Activated naive CD4-positive, alpha-beta T cell treated with anti-CD3 and anti-CD28 coated beads, Interleukin-2, amount 50 U/mL, for 16 hours (primary cell): ENCODE data around the gene APBB3.

Experiments
- DNase-seq: peaks from one replicate; pipeline ENCODE4 v3.0.0-alpha.2; 2020

Gene APBB3

DNA sequence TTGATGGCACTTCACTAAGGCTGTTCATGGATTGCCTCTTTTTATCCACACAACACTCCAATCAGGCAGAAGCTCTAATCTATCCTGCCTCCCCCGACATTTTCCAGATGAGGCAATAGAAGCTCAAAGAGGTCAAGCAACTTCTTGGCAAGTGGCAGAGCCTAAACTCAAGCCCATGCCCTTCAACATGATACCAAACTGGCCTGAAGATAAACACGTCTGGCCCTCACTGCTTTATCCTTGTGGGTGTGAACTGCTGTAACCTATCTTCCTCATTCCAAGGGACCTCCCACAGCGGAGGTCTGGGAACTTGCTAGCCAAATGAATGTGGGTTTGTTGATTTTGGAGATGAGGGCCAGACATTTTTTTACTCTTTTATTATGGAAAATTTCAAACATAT lies 9.8 kb upstream of the APBB3 start:
- DNase-seq = no peak

DNA sequence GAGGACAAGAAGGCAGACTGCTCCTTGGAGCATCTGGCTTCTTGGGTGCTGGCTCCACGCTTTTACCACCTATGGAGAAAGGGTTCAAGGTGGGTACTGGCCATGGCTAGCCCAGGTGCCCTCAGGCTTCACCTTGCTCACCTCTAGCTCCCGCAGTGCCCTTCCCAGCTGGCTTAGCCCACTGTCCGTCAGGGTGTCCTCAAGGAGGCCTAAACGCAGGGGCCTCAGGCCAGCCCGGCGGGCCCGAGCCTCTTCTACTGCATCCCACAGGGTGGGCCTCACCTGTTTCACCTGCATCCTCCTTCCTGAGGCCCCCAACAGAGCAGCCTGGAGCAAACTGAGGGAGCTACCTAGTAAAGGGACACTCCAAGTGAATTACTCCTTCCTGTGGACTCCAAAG lies 9.3 kb upstream of the APBB3 start:
- DNase-seq = no peak

DNA sequence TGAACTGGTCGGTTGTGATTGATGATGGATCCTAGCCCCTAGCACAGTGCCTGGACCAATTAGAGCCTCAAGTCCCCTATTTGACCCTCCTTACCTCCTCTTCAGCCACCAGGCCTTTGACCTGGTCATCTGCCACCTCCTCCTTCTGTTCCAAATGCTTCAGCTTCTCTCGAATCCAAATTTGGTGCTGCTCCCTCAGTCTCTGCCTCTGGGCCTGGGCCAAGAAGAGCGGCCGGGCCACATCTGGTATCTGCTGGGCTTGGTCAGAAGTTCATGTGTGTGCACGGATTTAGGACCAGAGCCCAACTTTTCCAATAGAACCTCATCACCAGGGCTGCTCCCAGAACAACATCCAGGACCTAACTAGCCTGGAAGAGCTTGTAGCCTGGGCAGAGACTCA lies 6.7 kb upstream of the APBB3 start:
- no peak for DNase-seq

DNA sequence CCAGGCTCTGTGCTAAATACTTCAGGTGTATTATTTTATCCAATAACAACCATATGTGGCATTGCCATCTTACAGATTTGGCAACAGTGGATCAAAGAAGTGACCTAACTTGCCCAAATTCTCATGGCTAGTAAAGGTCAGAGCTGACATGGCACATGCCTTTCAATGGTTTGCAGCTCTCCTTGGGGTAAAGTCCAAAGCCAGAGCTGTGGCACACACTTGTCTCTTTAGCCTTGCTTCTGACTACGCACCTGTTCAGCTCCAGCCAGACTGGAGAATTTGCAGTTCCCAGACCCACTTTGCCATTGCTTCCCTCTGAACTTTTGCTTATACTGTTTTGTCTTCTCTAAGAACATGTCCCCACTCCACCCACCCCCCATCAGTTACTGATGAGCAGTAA lies 6.1 kb upstream of the APBB3 start:
- DNase-seq = no peak

DNA sequence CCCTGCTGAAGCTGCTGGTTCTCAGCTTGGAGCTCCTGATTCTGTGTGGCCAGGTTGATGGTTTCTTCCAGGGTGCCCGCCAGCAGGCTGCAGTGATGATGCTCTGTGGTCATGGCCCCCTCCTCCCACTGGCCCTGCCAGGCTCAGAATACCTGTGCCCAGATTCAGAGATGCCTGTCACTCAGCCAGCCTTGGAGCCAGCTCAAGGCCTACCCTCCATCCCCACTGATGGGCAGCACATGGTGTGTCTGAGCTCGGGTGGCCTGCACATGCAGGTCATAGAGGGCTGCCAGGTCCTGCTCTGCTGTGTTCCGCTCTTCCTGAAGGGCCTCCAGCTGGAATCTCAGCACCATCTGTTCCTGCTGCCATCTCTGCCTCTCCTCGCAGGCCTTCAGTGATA lies 5.7 kb upstream of the APBB3 start:
- no peak for DNase-seq

DNA sequence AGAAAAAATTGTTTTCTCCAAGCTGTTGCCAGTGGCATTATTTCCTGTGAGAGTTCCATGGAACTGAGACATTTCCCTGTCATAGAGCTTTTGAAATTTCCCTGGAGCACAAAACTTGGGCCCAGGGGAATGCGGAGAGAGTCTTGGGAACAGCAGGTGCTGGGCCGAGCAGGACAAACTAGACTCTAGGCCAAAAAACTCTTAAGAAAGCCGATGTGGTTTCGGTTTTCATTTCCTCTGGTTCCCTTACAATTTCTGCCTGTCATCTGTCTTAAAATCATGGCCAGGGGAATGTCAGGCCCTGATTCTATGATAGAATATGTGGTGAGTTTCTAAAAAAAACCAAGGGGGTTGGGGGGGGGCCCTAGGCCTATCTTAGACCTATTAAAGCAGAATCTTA lies 4.8 kb upstream of the APBB3 start:
- no peak for DNase-seq

DNA sequence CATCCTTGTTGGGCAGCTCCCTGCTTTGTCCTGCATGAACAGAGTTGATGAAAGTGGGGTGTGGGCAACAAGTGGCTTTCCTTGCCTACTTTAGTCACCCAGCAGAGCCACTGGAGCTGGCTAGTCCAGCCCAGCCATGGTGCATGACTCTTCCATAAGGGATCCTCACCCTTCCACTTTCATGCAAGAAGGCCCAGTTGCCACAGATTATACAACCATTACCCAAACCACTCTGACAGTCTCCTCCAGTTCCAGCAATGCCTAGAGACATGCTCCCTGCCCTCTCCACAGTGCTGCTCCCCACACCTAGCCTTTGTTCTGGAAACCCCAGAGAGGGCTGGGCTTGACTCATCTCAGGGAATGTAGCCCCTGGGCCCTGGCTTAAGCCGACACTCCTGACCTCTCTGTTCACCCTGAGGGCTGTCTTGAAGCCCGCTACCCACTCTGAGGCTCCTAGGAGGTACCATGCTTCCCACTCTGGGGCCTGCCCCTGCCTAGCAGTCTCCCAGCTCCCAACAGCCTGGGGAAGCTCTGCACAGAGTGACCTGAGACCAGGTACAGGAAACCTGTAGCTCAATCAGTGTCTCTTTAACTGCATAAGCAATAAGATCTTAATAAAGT lies 4.2 kb upstream of the APBB3 start:
- DNase-seq = no peak

DNA sequence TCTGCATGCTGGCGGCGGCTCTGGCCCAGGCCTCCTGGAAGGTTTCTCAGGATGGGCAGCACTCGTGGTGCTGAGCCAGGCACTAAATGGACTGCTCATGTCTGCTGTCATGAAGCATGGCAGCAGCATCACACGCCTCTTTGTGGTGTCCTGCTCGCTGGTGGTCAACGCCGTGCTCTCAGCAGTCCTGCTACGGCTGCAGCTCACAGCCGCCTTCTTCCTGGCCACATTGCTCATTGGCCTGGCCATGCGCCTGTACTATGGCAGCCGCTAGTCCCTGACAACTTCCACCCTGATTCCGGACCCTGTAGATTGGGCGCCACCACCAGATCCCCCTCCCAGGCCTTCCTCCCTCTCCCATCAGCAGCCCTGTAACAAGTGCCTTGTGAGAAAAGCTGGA lies 3.5 kb upstream of the APBB3 start:
- DNase-seq = no peak

DNA sequence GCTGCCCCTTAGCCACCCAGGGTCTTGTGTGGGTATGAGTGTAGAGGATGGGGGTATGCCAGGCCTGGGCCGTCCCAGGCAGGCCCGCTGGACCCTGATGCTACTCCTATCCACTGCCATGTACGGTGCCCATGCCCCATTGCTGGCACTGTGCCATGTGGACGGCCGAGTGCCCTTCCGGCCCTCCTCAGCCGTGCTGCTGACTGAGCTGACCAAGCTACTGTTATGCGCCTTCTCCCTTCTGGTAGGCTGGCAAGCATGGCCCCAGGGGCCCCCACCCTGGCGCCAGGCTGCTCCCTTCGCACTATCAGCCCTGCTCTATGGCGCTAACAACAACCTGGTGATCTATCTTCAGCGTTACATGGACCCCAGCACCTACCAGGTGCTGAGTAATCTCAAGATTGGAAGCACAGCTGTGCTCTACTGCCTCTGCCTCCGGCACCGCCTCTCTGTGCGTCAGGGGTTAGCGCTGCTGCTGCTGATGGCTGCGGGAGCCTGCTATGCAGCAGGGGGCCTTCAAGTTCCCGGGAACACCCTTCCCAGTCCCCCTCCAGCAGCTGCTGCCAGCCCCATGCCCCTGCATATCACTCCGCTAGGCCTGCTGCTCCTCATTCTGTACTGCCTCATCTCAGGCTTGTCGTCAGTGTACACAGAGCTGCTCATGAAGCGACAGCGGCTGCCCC lies 2.9 kb upstream of the APBB3 start:
- DNase-seq = no peak

DNA sequence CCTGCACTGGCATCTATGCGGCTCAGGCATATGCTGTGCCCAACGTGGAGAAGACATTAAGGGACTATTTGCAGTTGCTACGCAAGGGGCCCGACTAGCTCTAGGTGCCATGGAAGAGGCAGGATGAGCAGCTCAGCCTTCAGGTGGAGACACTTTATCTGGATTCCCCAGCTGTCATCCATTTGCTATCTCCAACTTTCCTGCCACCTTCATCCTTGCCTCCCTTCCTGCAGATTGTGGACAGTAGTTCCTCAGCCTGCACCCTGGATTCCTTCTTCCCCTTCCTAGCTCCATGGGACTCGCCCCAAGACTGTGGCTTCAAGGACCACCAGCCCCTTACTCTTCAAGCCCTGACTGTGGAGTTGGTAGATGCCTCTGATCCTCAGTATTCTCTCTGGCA lies 2.3 kb upstream of the APBB3 start:
- DNase-seq = no peak

DNA sequence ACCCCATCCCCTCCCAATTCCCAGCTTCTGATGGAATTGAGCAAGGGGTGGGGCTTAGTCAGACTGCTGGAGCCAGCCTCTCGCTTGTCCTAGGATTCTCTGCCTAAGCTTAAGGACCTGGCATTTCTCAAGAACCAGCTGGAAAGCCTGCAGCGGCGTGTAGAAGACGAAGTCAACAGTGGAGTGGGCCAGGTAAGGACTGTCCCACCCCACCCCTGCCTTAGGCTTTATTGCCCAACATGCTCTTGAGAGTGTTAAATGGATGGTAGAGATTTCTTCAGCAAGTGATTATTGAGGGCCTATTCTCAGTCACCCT lies 1.3 kb upstream of the APBB3 start:
- no peak for DNase-seq

DNA sequence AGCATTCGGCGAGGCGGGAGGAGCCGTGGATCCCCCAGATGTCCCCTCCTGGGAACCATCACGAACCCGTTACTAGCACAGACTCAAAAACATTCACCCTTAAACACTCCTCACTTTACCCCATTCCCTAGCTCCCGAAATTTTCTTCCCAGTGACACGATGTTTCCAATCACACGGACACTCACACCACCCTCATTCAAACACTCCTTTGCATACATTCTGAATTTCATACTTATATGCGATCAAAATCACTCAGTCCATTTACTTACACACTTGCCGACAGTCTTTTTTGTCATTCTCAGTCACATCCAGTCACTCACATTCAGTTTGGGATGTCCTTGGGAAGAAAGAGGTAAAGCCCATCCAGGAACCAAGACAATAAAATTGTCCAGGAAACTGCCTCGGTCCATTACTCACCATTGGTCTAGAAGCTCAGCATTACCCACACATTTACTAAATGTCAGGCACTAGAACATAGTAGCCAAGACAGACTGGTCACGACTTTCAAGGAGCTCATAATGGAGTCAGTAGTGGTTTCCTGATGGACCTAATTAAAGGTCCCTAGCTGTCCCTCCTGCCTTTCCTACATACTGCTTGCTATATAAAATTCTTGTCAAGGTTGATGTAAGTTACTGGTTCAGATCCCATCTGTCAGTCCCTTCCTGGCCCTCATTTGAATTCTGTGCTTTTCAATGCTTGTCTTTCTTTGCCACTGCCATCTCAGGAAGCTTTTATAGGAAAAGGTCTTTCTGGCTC lies 804 bp upstream of the APBB3 start:
- no peak for DNase-seq

DNA sequence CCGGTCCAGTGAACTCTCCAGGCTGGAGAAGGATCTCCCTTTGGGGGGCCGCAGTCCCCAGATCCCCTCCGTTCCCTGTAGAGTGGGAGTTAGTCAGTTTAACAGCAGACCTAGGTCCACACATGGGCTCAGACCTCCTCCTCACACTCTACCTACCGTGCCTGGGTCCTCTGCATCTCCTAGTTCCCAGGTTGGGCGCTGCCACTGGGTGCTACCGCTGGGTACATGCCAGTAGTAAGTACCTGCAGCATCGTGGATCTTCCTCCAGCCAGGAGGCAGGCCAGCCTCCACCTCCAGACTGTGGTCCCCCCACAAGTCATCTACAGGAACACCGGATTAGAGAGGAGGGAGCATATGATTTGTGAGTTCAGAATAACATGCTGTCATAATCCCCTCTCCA lies 802 bp downstream of the APBB3 start:
- DNase-seq = no peak

DNA sequence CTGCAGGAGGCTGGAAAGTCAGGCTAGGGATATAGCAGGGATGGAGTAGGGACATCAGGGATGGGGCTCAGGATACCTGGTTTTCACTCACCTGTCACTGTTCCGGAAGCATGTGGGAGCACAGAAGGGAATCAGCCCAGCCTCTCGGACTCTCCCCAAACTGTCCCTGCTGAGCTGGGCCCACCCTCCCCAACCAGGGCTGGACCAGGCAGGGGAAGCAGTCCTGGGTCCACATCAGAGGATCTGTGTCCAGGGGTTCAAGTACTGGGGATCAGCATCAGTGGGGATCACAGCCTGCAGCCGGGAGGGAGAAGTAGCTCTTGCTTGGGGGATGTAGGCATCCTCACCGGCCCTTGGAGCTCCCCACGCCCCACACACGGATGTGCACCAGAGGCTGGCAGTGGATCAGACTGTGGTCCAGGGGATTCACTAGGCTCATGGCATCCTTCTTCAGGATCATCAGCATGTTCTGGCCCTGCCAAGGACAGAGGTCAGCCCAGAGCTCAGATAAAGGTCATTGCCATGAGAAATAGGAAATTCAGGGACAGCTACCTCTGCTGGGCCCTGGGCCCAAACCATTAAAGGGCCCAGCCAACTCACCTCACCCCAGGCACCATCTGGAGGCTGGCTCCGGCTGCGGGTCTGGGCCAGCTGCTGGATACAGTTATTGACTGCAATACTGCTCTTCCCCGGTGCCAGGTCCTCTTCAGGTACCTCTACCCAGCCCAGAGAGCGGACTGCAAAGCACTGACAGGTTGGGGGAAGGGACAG lies 2.5 kb downstream of the APBB3 start:
- no peak for DNase-seq

DNA sequence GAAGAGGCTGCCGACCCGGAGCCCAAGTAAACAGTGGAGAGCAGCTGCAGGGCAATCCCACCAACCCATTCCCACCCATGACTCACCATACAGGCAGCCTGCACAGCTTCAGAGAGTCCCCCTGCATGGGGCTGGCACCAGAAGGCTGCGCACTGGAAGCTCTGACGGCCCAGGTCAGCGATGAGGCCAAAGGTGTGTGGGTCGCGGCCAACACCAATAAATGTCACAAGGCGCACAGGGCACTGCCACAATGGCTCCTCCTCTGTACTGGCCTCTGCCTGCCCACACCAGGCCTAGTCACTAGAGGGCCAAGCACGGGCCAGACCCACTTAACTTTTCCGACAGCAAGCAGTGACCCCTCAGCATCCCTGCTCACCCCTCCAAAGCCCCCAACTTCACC lies 4.2 kb downstream of the APBB3 start:
- no peak for DNase-seq

DNA sequence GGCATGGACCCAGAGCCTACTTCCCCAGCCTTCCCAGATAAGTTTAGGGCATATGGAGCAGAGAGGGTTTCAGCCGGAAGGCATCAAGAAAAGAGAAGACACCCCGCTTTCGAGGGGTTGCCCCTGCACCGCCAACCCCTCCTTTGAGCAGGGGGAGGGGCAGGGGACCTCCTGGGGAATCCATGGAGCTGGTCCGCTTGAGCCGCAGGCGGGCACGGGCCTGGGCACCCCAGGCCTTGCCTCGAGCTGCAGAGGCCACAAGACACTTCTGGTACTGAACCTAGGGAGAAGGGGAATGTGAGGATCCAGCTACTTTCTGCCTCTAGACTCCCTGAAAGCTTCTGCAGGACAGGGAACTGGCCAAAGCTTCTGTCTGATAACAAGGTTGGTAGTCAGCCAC lies 5.9 kb downstream of the APBB3 start:
- no peak for DNase-seq

DNA sequence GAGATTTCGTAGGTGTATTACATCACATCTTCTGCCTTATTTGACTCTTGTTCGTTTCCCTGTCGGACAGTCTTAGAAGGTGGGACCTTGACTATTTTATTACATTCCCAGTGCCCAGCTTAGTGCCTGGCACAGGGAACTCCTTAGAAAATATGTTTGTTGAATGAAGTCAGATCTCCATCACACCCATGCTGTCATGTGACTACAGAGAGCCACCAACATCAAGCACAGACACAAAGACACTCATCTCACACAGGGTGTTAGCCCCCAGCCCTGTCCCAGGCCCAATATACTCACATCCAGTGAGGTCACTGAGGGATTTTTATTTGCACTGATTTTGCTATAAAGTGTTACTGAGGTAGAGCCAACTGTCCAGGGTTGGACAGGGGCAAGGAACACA lies 6.4 kb downstream of the APBB3 start:
- no peak for DNase-seq

DNA sequence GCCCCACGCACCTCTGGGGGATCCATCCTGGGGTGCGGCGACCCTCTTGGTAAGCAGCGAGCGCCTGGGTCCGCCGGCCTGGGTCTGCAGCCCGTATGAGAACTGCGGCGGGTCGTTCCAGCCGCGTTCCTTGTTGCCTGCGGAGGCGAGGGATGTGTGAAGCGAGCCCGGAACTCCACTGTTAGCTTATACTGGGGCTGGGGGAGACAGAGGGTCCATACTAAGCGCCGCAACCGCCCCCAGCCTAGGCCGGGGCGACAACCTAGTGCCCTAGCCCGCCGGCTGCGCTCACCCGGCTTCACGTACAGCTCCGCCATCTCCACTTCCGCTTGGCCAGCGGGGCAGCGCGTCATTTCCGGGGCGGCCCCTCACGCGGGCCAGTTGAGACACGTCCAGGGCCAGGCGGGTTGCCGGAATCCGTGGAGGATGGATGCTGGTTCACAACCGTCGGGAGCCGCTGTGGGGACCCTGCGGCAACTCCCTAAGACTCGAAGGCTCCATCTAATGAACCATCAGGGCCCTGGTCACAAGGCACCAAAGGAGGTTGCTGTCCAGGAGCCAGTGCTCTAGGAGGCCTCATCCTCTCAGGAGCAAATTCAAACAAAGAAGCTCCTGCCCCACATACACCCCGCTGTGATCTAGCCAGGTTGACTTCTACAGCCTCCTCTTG lies 7.1 kb downstream of the APBB3 start, which contains the start of gene SRA1:
Gene SRA1 (minus strand): TSS at position 338 of the 670 bp plus-strand sequence. CDS start 21 bp downstream, at position 317.
- peak; percentile 82 for DNase-seq

DNA sequence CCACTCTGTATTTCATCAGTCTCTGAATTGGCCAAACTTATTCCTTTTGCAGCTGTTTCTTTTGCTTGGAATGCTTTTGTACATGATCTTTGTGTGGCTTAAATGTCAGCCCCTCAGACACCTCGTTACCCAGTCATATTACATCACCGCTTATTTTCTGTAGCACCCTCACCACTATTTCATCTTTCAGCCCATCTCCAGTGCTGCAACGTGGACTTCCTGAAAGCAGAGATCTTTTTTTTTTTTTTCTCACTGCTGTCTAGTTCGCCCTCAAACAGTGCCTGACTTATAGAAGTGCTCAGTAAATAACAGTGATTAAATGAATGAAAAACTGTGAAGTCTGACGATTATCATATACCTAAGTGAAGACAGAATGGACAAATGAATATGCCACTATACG lies 8.0 kb downstream of the APBB3 start:
- DNase-seq = no peak

DNA sequence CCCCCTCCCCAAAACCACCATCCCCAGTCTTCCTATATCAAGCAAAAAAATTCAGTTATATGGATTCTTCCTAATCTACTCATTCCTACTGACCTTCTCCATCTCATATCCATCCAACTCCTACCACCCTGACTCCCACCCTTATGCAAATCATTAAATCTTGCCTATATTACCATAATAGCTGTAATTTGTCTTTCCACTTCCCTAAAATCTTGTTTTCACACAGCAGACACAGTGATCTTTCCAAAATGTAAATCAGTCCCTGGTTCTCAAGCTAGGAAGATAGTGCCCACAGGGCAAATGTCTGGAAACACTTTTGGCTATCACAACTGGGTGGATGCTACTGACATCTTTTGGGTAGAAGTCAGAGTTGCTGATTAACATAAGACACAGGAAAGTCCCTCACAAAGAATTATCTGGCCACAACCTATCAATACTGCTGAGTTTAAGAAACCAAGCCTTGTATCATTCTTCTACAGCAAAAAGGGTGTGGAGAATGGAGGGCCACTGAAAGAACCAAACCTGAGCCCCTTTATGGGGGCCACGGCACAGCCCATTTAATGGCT lies 8.6 kb downstream of the APBB3 start:
- DNase-seq = no peak

DNA sequence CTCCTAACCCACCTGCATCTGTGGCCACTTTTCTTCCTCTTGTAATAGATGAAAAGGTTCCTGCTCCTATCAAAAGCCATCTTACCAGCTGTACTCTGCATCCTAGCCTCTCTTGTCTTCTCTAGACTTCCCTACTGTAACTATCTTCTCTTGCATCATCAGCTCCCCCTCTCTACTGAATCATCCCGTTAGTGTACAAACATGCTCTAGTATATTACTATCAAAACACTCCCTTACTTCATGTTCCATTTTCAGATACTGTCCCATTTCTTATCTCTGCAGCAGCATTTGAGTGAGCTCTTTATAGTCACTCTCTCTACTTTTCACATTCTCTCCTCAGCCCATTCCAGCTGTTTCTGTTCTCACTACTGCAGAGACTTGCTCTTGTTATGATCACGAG lies 9.9 kb downstream of the APBB3 start:
- no peak for DNase-seq

DNA sequence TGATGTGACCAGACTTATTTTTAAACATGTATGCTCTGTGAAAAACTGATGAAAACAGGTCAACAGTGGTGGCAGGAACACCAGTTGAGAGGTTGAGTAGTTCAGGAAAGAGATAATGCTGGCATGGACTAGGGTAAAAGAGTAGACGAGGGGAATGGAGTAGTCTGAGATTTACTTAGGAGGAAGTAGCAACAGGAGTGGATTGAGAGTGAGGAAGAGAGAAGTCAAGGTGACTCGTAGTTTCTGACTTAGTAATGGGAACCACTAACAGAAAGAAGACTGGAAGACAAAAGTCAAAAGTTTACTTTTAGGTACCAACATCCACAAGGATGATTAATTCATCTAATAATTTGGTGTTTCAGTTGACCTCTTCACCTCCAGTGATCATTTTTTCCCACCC lies 10.7 kb downstream of the APBB3 start:
- DNase-seq = no peak

DNA sequence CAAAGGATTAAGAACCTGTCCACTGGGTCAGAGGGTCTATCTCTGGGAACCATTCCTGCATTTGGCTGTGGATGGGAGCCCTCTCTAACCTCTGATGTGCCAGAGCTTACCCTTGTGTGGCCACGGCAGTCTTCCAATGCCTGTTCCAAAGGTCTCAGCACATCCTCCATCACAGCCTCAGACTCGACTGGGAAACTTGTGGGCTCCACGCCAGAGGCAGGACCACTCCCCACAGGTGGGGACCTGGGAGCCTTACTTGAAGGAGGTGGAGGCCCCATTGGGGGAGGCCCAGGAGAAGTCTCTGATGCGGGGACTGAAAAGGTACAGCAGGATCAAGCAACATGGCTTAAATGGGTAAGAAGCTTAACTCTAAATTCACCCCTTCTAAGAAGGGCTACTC lies 12.5 kb downstream of the APBB3 start:
- DNase-seq = no peak
